ENCODE measurements around the gene MRPL23.

DNA sequence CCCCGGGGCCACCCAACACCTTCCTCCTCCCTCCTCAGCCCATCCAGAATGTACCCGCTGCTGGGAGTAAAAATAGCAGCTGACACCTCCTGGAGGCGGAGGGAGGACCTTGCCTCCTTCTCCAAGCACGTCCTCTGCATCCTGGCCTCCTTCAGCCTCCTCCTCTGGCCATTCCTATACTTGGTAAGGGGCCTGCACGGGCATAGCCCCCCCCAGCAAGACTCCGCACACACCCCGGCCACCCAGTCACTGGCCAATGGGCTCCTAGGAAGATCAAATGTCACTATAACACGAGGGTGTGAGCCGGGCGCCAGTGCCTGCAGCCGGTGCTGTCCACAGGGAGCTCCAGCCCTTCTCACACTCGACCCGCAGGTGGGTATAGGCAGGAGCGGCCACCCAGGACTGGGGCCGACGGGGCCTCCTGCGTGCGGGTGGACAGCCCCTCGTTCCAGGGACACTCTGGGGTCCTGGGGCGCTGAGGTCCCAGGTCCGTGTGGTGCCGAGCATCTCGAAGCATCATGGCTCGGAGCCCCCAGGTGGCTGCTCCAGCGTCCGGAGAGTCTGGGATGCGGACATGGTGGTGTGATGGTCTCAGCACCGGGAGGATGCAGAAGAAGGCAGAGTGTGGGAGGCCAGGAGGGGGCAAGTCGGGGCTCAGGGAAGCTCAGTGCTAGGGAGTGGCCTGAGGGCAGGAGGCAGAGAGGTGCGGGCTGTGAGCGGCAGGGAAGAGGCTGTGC is 27.6 kb upstream of the MRPL23 start, which contains the start of gene TNNT3:
- TF ChIP-seq, protein P1, sequence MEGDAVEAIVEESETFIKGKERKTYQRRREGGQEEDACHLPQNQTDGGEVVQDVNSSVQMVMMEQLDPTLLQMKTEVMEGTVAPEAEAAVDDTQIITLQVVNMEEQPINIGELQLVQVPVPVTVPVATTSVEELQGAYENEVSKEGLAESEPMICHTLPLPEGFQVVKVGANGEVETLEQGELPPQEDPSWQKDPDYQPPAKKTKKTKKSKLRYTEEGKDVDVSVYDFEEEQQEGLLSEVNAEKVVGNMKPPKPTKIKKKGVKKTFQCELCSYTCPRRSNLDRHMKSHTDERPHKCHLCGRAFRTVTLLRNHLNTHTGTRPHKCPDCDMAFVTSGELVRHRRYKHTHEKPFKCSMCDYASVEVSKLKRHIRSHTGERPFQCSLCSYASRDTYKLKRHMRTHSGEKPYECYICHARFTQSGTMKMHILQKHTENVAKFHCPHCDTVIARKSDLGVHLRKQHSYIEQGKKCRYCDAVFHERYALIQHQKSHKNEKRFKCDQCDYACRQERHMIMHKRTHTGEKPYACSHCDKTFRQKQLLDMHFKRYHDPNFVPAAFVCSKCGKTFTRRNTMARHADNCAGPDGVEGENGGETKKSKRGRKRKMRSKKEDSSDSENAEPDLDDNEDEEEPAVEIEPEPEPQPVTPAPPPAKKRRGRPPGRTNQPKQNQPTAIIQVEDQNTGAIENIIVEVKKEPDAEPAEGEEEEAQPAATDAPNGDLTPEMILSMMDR (conservative IDR thresholded peaks at IDR 0.05 in 1 of 2, IDR thresholded peaks at IDR 0.05 in 1 of 2; ENCODE audit: low read depth in 1 of 2, low read length in 2 of 2), result no peak
- TF ChIP-seq EZH2 (IDR thresholded peaks at IDR 0.05; ENCODE audit: low read length, missing control alignments), result no peak
